HL-60 (cell line): ENCODE measurements around the gene TFB2M.

Experiments
- CTCF ChIP-seq: IDR thresholded peaks from one replicate; pipeline ENCODE4 v1.5.1; 2011; ENCODE audit warnings: low read length, control low read depth, inconsistent platforms; ENCODE audit not compliant: insufficient read depth
- GABPA ChIP-seq: IDR thresholded peaks from 2 replicates; pipeline ENCODE4 v1.6.1; 2012; ENCODE audit warnings: low read depth
- POLR2AphosphoS5 ChIP-seq: IDR thresholded peaks from 2 replicates; pipeline ENCODE4 v1.6.1; 2012; ENCODE audit warnings: low read depth
- REST ChIP-seq: IDR thresholded peaks from 2 replicates; pipeline ENCODE4 v1.6.1; 2012; ENCODE audit warnings: low read depth; ENCODE audit not compliant: insufficient replicate concordance
- SPI1 ChIP-seq: IDR thresholded peaks from 2 replicates; pipeline ENCODE4 v1.6.1; 2012; ENCODE audit warnings: low read depth, mild to moderate bottlenecking, borderline replicate concordance

- TF ChIP-seq CTCF: no peak
- TF ChIP-seq POLR2AphosphoS5: no peak
- TF ChIP-seq SPI1: no peak
- no peak for TF ChIP-seq GABPA
- no peak for TF ChIP-seq REST
Measured at GRCh38 chr1:246559310-246559709, 6.8 kb downstream of the TFB2M start.
